HS-27A (cell line): ENCODE data around the gene TP73.

Experiments
- DNase-seq: peaks from one replicate; pipeline ENCODE4 v3.0.0-alpha.2; 2012; ENCODE audit warnings: low read depth, missing footprints

TP73 gene

DNA sequence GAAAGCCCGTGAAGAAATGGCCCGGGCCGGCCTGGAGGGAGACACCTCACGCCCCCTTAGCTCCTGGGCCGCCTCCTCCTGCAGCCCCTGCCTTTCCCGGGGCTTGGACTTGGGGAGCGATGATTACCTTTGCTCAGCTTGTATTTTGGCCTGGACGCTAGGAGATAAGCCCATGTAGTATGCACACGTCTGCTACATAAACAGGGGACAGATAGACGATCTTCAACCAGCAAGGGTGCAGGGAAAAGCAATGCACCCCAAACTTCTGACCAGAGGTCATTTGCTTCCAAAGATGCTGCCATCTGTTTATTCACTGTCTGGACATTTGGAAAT, 936 bp downstream of the TP73 start:
- DNase-seq, result no peak

DNA sequence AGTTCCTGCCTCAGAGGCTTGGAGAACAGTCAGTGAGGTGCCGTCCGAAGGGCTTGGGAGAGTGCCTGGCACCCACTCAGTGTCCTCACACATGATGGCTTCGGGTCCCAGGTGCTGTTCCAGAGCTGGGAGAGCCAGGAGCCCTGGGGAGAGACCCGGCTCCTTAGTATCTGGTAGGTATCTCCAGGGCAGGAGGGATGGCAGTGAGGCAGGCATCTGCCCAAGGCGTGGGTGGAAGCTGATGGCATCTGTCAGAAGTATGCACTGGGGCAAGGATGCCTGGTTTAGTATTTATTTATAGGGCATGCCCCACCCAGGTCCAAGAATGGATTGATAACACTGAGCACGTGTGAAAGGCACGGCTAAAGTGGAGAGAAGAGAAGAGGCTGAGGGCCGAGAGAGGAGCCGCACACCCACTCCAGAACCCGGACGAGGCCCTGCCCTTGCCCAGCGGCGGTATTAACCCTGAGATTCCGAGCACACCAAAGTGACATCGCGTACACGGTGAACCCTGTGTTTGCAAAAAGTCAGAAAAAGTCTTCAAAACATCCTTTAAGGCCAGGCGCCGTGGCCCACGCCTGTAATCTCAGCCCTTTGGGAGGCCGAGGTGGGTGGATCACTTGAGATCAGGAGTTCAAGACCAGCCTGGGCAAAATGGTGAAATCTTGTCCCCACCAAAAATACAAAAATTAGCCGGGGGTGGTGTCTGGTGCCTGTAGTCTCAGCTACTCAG, 2.4 kb downstream of the TP73 start:
- no peak for DNase-seq

DNA sequence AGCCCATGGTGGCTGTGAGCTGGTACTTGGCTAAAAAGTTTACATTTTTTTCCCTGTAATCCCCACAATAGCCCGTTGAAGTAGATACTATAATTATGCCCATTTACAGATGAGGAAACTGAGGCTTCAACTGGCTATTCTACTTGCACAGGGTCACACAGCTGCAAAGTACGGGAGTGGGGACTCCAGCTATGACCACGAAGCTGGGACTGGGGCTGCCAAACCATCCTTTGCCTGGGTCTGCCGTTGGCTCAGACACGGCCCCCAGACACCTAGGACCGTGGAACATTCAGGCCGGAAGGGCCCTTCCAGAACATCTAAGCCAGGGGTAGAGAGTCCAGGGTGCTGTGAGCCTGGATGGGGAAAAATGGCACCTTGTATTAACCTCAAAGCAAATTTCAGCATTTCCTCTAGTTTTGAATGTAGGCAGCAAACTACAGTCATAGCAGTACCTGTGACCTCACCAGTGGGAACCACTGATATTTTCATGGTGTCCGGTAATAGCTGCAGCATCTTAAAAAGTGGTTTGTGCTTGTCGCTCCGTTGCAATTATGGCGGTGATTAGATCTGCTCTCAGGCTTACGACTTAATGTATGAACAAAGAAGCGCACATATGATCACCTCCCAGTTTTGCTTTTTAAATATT, 4.3 kb downstream of the TP73 start:
- DNase-seq, result no peak

DNA sequence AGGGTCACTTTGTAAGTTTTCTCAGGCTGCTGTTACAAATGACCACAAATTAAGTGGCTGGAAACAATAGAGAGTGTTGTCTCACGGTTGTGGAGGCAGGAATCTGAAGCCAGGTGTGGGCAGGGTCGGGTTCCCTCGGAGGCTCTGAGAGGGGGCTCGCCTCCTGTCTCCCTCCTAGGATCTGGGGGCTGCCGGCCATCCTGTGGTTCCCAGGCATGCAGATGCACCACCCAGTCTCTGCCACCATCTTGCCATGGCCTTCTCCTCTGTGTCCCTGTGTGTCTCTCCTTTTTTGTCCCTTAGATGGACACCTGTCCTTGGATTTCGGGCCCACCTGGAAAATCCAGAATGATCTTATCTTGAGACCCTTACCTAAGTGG, 4.8 kb downstream of the TP73 start:
- no peak for DNase-seq

DNA sequence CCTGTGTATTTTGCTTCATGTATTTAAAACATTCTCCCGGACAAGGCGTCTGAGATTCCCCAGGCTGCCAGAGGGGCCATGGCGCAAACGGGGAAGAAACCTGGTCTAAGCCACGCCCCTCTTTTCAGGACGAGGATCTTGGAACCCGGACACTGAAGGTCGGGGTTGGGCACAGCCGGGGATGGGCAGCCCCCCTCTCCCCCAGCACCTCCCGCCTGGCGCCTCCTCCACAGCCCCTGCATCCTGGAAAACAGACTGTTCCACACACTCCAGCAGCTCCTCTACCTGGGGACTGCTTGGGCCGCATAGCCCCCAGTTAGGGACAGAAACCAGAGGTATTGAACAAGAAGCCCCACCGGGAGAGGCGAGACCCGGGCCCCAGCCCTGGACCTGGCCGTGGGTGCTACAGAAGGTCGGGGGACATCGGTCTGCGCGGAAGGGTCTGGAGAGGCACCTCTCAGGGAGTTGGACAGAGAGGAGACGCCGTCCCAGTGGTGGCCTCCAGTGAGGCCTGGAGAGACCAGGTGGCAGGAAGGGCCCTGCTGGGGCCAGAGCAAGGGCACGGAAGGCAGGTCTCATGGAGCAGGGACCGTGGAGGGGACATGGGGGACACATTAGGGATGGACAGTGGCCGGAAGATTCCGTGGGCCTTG, 5.4 kb downstream of the TP73 start:
- DNase-seq, result no peak

DNA sequence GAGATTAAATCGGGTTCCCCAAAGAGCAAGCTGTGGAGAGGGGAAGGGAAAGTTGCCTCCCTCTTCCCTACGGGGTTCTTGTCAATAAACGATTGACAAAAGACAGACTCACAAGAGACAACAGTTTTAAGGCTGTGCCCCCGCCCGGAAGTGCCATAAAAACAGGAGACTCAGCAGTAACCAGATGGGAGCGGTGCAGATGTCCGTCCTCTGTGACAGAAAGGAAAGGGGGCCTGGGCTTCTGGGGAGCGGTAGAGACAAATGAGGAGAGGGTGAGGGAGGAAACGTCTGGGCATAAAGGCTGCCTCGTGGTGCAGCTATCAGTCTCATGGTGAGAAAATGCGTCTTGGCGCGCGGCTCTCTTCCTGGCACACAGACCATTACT, 5.9 kb downstream of the TP73 start:
- DNase-seq, result no peak

DNA sequence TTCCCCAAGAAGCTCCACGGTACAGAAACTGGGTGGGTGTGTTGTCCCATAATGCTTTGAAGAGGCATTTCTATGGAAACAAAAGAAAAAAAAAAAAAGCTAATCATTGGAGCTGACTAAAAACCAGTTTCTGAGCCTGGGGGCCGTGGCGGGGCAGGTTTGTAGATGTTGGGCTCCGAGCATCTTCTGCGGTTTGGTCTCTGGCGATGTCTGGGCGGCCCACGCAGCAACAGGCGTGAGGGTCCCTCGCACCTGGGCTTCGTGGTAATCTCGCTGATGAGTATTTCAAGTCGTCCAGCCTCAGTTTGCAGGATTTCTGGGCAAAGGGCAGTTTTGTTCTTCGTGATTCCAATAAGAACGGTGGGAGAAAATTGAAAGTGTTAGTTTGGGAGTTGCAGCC, 6.8 kb downstream of the TP73 start:
- DNase-seq, result no peak

DNA sequence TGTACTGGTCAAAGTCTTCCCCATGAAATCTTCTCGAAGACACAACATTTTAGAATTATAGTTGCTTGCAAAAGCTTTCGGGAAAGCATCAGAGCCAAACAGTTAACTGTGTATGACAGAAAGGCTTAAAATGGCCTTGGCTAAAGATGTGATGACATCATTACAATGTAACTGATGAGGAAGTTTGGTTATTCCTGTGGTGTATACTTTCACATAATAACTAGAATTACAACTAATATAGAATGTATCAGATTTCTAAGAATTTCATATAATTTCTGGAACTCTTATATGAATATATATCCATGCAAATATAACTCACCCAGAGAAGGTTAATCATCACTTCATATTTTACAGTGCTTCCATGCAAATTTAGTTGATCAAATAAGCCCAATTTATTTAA, 8.4 kb downstream of the TP73 start:
- no peak for DNase-seq

DNA sequence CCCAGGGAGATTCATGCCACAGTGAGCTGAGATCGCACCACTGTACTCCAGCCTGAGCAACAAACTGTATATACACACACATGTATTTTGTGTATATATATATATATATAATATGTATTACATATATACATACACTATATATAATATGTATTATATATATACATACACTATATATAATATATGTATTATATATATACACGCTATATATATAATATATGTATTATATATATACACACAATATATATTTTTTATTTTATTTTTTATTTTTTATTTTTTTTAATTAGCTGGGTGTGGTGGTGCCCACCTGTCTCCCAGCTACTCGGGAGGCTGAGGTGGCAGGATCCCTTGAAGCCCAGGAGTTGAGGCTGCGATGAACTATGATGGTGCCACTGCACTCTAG, 9.3 kb downstream of the TP73 start:
- DNase-seq, result no peak

DNA sequence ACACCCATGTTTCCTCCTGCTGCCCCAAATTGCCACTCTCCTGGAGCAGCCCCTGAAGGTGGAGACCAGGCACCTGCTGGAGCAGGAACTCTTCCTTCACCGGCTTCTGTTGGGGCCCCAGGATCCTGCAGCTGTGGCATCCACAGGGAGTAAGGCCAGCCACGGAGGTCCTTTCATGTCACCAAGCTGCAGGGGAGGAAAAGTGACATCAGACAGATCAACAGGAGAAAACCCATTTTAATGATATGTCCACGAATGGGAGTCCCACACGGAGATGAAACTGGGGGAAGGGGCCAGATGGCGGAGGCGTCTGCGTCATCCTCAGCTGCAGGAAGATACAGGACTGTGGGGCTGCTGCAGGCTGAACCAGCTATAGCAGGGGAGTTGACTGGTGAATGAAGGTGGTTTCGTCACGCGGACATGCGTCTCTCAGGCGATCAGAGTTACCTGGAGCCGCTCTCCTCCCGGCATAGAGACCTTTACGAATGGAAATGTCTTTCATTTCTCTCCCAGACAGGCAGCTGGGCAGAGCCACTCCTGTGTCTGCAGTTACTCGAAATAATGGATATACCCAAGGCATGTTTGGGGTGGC, 9.9 kb downstream of the TP73 start:
- DNase-seq, result no peak

DNA sequence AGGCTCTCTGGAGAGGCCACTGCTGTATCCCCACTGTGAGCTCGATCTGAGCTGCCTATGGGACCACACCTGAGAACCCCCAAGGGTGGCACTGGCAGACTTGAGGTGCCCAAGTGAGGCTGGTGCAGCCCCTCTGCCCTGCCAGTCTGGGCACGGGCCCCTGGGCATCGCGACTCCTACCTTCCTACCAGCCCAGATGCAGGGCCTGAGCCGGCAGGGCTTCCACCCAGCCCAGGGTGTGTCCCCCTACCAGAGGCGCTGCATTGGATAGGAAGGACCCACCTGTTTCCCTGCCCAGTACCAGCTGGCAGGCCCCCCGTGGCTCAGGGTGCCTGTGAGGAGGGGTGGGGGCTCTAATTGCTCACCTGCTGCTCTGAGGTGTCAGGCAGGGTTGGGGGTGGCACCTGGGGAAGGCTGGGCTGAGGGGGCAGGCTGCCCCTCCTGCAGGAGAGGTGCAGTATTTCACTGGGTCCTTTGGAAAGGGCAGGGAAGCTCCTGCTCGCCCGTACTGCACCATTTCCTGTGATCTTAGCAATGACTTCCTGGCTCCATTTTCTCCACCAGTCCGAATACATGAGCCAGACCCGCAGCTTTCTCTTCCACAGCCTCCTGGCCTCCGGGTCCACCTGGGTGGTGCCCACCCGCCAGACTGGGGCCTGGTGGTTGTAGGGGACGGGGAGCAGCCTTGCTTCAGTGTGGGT, 11.8 kb downstream of the TP73 start:
- no peak for DNase-seq

DNA sequence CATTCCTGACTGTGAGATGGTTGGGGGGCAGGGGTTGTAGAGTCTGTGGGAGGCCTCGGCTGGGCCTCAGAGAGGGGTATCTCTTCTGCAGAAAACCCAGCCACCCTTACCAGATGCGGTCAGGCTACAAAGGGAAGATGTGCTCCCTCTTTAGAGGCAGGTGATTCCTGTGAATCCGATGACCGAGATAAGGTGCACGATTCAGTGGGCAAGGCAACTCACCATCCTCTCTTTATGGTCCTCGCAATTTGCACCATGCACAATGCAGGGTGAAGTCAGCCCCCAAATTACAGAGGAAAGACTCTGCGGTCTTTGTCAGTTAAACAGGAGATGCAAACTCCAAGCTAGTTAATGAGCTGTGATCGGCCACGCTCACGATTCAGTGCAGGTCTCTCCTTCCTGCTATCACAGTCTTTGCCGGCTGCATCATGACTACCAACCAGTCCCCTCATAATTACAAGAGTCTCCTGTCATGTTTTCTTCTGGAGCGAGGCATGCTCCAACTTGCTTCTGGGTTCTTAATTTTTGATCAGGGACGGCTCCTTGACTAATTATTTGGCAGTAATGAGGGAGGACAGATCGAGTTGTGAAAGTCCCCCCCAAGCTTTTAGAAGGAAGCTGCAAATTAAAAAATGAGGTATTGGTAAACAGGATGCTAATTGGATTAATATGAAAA, 12.5 kb downstream of the TP73 start:
- no peak for DNase-seq

DNA sequence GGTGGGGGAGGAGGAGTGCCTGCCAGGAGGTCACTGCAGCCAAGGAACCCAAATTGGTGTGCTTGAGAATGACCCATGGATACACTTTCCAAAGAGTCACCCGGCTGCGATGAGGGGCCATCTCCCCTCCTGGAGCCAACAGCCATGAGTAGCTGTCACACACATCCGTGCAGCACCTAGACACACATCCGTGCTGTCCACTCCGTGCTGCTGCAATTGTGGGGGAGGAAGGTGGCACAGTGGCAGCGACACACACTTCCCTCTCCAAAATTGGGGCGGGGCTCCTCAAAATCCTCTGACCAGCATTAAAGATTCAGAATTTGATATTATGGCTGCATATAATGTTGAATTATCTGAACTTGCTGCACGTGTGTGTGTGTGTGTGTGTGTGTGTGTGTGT, 15.8 kb downstream of the TP73 start:
- no peak for DNase-seq

DNA sequence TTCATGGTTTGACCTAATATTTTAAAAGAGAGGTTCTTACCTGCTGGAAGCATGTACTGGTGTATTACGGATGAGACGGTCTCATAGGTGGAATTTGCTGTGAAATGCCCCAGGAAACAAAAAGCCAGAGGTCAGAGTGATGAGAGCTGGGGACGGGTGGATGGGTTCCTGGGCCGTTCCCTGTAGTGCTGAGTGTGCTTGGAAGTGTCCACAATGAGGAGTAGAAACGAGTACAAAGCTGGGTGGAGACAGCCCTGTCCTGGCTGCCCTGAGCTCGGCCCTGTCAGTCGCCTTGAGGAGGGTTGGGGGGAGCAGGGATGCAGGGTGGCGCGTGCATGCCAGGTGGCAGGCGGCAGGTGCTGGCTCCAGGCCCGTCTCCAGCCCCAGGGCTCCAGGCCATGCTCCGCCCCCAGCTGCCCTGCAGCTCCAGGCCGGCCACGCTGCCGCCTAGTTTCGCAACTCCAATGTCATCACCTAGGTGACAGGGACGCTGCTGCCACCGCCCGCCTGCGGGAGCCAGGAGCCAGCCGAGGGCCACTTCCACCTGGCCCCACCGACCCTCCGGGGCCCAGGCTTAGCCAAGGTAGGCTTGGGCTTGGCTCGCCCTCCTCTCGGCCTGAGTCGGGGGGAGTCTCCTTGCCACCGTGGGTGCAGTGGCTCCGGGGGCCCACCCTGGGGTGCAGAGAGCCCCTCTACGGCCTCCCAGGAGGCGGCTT, 16.4 kb downstream of the TP73 start:
- DNase-seq, result no peak

DNA sequence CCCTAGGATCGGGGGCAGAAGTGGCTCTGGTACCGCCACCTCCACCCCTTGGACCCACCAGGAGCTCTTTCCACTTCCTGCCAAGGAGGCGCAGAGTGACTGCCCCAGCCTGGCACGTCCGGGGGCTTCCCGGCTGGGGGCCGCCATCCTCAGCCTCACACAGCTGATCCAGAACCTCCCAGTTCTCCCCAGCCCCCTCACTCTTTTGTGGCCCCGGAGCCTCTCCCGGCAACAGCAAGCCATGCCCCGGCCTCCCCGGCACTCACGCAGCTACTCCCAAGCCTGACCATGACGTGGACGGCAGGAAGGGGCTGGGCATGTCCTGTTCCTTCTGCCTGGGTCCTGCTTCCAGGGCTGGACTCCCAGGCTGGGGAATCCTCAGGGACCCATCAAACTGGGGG, 17.1 kb downstream of the TP73 start:
- no peak for DNase-seq

DNA sequence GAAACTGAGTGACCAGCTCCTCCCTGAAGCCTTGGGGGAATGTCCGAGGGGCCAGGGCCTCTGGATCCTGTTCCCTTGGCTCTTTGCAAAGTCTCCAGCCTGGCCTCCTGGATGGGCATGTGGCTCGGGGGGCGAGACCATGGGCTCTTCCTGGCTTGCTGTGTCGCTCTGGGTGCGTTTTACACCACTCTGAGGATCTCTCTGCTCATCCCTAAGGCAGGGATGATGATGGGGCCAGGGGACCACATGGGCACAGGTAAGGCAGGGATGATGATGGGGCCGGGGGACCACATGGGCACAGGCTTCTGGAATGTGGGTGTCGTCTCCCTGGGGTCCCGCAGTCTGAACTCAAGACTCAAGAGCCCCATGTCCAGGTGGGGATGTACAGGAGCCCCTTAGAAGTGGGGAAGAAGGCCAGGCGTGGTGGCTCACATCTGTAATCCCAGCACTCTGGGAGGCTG, 17.7 kb downstream of the TP73 start:
- no peak for DNase-seq

DNA sequence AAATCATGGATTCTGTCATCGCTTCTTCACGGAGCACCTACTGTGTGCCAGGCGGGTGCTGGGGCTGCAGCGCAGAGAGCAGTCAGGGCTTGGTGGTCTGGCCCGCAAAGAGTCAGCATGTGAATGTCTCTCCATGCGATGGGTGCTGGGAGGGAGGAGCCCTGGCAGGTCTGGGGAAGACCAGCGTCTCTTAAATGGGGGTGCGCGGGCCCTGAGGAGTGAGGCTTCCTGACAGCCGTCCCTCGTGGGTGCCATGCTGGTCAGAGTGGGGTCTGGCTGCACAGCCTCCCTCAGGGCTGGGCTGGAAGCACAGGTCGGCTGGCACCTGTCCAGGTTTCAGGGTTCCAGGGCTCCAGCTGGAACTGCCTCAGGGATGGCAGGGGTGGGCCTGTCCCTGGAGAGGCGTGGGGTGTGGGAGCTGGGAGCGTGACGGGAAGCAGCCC, 18.5 kb downstream of the TP73 start:
- DNase-seq, result no peak

DNA sequence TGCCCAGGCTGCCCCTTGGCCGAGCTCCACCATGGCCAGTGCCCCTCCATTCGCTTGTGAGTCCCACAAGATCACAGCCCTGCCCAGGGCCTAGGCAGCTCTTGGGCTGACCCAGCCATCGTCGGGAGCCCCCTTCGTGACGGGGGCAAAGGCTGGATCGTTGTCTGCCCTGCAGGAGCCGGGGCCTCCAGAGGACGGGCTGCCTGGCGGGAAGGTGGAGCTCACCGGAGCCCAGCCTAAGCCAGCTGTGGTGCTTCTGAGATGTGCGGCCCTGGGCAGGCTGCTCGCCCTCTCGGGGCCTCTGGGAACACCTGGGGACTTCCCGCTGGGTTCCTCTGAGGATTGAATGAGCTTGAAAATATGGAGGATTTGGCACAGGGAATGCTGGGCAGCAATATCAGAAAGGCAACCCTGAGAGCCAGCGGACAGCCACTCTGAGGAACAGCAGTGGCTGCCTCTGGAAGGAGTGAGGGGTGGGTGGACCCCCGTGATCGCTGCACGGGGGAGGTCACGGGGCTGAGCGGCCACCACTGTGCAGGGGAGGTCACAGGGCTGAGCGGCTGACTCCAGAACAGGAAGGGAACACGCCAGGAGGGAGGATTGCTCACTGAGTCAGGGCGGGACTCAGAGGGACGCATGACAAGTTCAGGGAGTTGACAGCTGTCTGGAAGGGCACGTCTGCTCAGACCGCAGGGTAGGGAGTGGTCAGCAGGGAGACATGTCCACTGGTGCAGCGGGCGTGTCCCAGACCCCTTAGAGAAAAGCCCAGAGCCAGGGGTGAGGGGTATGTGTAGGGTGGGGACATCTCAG, 19.3 kb downstream of the TP73 start:
- no peak for DNase-seq

DNA sequence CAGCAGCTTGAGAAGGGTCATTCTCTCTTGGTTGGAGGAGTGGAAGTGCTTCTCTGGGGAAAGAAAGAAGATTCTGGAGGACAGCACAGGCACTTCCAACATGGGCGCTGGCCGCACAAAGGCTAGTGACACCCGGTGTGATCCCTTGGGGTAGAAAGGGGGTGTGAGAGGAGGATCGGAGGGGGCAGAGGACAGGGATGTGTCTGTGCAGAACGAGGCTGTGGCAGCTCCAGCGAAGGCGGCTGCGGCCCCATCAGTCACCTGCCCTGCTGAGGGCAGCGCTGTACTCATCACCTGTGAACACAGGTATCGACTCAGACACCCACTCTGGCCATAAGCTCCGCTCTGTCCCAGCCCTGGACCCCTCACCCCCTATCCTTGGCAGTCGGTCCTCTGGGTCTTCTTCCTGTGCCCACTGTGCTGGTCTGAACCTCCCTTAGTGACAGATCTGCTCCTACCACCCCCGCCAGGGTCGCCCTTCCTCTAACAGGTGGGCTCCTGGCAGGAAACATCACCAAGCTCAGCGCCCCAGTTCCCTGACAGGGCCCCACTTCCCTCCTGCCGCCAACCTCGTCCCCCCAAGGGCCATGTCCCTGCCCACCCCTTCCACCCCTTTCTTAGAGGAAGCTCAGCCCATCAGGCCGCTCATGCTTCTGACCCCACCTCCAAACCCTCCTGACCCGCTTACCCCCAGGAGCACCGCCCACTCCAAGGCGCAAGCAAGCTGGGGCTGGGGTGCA, 20.1 kb downstream of the TP73 start:
- no peak for DNase-seq

DNA sequence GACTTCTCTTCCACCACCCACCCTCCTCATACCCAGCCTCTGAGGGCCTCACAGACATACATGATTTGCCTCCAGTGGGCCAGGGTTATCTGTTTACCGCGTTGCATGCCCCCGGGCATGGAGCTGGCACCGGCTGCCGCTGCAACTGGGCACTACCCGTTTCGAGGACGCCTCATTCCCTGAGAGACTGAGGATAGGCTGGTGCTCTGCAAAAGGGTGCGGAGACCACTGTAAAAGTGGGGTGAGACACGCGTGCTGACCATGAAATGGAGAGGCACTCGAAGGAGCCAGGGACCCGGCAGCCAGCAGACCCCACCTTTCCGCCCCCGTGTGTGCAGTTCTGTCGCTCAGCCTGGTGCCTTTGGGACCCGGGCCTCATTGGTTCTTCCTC, 20.6 kb downstream of the TP73 start:
- no peak for DNase-seq
